ENCODE data around the gene PROSER2. TPM values are rescaled to one million over a fixed set of nuclear protein-coding genes. Genes with fewer than 3 reads are reported as not detected.

Gene PROSER2
- 0.17 and 0.27 TPM in 2 replicates for total RNA-seq

DNA sequence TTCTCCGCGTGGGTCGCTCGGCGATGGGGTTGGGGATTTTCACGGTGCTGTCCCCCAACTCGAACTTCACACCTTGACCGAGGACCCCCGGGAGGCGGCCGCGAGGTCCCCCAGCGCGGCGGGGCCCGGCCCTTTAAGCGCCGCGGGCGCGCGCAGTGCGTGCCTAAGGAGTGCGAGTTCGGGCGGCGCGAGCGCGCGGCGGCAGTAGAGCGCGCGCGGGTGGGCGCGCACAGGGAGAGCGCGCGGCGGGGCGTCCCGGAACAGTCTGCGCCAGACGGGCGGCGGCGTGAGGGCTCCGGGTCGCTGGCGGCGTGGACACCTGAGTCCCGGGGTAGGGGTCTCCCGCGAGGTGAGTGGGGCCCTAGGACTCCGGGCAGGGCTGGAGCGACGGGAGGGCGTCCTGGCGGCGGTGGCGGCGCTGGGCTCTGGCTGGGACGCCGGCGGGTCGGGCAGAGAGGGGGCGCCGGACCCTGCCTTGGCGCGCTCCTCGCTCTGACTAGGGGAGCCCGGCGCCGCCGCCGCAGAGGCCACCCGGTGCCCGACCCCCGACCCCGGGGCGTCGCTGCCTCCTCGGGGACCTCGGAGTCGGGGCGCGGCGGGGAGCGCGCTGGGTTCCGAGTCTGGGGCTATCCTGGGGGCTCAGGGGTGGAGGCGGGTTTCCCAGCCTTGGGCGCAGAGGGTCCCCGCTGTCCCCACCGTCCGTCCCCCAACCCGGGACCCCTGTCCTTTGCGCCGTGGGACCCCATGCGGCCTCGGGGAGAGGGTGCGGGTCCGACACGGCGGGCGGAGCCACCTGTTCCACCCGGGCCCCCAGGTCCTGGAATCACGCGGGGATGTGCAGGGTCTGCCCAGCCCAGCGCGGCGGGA is at the start of gene PROSER2:
PROSER2 (plus strand) TSS at position 235 of the 867 bp plus-strand sequence. CDS start 28,722 bp downstream, outside the sequence.
- DNase-seq: peak; percentile 31
- Mint-ChIP-seq H3K27ac (no peak within 1 kb of the TSS), H3K36me3 (ENCODE audit: low read depth) (no peaks in the 10 kb centered on the region), H3K27me3 (peaks cover 23% of the 10 kb centered on the region), H3K4me1 (peaks cover 8% of the 10 kb centered on the region), H3K4me3 (peak within 1 kb of the TSS; percentile 66), H3K9me3 (no peaks in the 10 kb centered on the region)
- intact Hi-C loops (cut with micrococcal nuclease): no loop called here
- no peak for TF ChIP-seq CTCF (IDR thresholded peaks at IDR 0.05)
- ChIA-PET POLR2A (no interaction called here), CTCF (no interaction called here)
- peak; percentile 73 for ATAC-seq (ENCODE audit: low read depth)

- Mint-ChIP-seq H3K4me1 (no peaks in the 10 kb centered on the region), H3K4me3 (no peak overlapping the region), H3K27ac (no peak overlapping the region), H3K27me3 (peaks cover 2% of the 10 kb centered on the region), H3K36me3 (ENCODE audit: low read depth) (no peaks in the 10 kb centered on the region), H3K9me3 (peaks cover under 1% of the 10 kb centered on the region)
- intact Hi-C loops (cut with micrococcal nuclease): no loop called here
- no peak for ATAC-seq (ENCODE audit: low read depth)
- no peak for TF ChIP-seq CTCF (IDR thresholded peaks at IDR 0.05)
- ChIA-PET CTCF (interaction anchor here (2.3 kb wide), 1 partner anchor 9 kb away, joined by 8 read pairs; no protein-coding TSS in a partner anchor), POLR2A (no interaction called here)
- no peak for DNase-seq
Observed at GRCh38 chr10:11773761-11774441, 49.3 kb upstream of the PROSER2 start.

DNA sequence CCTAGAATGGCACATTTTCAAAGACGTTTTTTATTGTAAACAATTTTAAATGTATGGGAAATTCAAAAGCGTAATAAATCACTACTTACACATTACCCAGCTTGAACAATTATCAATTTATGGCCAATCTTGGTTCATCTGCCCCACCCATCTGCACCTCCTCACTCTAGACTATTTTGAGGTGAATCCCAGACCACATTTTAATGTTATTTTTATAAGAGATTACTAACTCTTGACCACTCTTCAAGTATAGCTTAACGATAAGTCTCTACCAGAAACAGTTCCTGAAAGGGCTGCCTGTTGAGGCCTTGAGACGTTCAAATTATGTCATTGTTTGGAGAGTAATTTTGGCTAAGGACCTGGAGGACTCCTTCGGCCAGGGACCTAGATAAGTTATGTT is 47.7 kb upstream of the PROSER2 start:
- H3K36me3 Mint-ChIP-seq (ENCODE audit: low read depth): no peaks in the 10 kb centered on the region
- ATAC-seq (ENCODE audit: low read depth): no peak
- H3K4me1 Mint-ChIP-seq: no peaks in the 10 kb centered on the region
- peaks cover 3% of the 10 kb centered on the region for H3K9me3 Mint-ChIP-seq
- intact Hi-C loops (cut with micrococcal nuclease): no loop called here
- CTCF ChIA-PET: no interaction called here
- peaks cover 2% of the 10 kb centered on the region for H3K27me3 Mint-ChIP-seq
- no peak for TF ChIP-seq CTCF (IDR thresholded peaks at IDR 0.05)
- DNase-seq: no peak
- no peak overlapping the region for H3K4me3 Mint-ChIP-seq
- POLR2A ChIA-PET: no interaction called here
- no peak overlapping the region for H3K27ac Mint-ChIP-seq

DNA sequence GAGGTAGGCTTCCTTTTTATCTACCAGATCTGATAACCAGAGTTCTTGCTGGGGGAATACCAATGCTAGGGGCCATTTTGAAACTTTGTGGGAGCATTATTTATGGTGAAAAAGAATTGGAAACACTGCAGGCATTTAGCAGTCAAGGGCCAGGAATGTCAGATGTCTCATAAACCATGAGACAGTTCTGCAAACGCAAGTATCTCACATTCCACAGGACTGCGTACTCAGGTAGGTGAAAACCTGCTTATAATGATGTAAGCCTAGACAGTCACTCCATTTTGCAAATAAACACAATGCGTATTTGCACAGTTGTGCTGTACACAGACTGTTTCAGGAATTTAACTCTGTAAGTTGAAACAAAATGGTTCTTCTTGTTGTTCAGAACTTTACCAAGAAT is 47.1 kb upstream of the PROSER2 start:
- ATAC-seq (ENCODE audit: low read depth) (no peak), DNase-seq (no peak)
- no peak for TF ChIP-seq CTCF (IDR thresholded peaks at IDR 0.05)
- Mint-ChIP-seq H3K4me3 (no peak overlapping the region), H3K36me3 (ENCODE audit: low read depth) (no peaks in the 10 kb centered on the region), H3K27ac (no peak overlapping the region), H3K9me3 (peaks cover 3% of the 10 kb centered on the region), H3K4me1 (no peaks in the 10 kb centered on the region), H3K27me3 (no peaks in the 10 kb centered on the region)
- intact Hi-C loops (cut with micrococcal nuclease): no loop called here
- ChIA-PET CTCF (no interaction called here), POLR2A (no interaction called here)

DNA sequence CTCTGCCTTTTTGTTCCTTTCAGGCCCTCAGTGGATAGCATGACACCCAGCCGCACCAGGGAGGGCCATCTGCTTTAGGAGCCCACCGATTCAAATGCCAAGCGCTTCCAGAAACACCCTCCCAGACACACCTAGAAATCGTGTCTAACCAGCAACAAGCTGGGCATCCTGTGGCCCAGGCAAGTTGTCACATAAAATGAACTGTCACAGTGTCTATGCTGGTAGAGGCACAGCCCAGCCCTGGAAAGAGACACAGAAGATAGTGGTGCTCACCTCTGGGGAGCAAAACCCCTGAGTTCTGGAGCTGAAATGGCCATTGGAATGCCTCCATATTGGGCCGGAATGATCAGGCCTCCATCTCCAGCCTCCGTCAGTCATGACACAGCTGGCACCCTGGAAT is 42.0 kb upstream of the PROSER2 start:
- Mint-ChIP-seq H3K4me1 (no peaks in the 10 kb centered on the region), H3K4me3 (no peak overlapping the region), H3K27ac (no peak overlapping the region), H3K27me3 (peaks cover 3% of the 10 kb centered on the region), H3K36me3 (ENCODE audit: low read depth) (no peaks in the 10 kb centered on the region), H3K9me3 (peaks cover 3% of the 10 kb centered on the region)
- POLR2A ChIA-PET: no interaction called here
- no peak for TF ChIP-seq CTCF (IDR thresholded peaks at IDR 0.05)
- DNase-seq: no peak
- no peak for ATAC-seq (ENCODE audit: low read depth)
- intact Hi-C loops (cut with micrococcal nuclease): loop anchor here (5.0 to 10.0 kb wide), 2 partner anchors 1121 to 1314 kb away; no protein-coding TSS in a partner anchor
- CTCF ChIA-PET: interaction anchor here (3.3 kb wide), 1 partner anchor 205 kb away, joined by 20 read pairs; no protein-coding TSS in a partner anchor
